HG03135 (cell line): ENCODE measurements around the gene BEND4.
"Not testable (repeated sequence)": the region's sequence is repeated elsewhere in the genome, so short reads cannot be mapped to it uniquely, and the experiment has no call there.

ENCODE experiments used
- ATAC-seq: cut with Tn5 transposase; IDR thresholded peaks from one replicate; pipeline ENCODE4 v1.9.1; 2021; ENCODE audit warnings: mild to moderate bottlenecking, moderate library complexity; ENCODE audit not compliant: unreplicated experiment

Gene BEND4

DNA sequence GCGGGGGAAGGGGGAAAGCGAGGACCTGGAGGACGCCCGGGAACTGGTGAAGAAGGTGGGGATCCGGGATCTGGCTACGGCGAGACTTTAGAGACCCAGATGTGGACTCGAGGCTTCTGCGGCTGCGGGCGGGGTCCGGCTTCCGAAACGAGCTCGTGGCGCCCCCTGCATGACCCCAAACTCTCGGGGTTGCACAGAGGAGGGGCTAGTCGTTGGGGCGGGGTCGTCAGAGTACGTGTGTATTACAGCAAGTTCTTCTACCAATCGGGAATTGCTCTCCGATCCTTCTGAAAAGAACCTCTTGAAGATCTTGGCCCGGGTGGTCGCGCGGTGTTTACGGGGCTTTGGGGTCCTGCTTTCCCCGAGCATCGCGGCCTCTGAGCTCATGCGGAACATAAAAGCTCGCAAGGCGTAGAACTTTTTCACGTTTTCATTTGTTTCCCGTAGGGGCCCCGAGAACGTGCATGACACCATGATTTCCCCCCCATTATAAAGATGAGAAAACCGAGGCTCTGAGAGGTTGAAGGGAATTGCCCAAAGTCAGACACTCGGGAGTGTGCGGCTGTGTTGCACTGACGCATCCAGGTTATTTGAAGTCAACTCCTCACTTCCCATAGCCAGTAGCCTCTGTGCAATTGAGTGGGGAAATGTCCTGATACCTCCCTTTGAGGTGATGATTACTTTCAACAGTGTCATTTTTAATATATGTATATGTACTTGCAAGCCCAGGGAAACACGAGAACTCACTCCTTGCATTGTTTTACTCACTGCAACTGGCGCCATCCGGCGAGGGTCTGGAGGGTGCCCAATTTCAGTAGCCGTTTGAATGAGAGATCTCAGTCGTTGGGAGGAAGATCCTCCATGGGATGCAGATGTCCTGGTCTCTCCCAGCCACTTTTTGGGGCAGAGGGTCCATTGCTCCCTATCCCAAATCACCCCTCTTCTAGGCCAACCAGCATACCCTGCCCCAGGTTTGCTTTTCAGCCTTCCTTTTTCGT is at the start of gene BEND4:
Gene BEND4 (minus strand): TSS at position 149 of the 998 bp plus-strand sequence. CDS start 512 bp downstream, outside the sequence.
- peak; percentile 19 for ATAC-seq

DNA sequence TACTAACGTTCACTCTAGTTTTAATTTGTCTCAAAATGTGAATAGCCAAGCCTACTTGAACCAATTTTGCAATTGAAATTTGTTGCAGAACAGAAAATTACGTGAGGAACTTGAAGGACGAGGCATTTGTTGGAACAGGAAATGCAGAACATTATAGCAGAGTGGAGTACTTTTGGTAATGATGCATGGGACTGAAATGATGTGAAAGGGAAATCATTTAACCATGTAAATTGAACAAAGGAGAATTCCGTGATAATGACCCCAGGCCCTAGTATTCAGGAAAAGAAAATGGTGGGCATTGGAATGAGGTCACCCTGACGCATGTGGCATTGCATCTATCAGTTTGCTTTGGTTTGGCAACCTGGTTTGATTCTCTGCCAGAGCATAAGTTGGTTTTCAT is 44.9 kb upstream of the BEND4 start:
- ATAC-seq = no peak

DNA sequence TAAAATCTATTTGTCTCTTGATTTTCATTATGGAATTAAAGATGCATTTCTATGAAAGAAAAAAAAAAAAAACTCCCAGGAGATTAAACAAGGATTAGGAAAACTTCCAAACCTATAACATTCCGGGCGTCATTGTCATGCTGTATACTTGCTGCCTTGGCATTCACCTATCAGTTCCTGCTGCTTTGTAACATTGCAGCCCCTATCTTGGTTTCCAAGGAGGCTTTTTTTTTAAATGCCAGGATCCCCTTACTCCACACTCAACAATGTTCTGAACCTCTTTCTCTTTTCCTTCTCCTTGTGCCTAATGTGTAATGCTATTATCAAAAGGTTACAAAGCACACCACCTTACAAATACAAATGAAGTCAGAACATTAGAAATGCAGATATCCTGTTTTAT is 20.5 kb upstream of the BEND4 start:
- ATAC-seq = no peak

DNA sequence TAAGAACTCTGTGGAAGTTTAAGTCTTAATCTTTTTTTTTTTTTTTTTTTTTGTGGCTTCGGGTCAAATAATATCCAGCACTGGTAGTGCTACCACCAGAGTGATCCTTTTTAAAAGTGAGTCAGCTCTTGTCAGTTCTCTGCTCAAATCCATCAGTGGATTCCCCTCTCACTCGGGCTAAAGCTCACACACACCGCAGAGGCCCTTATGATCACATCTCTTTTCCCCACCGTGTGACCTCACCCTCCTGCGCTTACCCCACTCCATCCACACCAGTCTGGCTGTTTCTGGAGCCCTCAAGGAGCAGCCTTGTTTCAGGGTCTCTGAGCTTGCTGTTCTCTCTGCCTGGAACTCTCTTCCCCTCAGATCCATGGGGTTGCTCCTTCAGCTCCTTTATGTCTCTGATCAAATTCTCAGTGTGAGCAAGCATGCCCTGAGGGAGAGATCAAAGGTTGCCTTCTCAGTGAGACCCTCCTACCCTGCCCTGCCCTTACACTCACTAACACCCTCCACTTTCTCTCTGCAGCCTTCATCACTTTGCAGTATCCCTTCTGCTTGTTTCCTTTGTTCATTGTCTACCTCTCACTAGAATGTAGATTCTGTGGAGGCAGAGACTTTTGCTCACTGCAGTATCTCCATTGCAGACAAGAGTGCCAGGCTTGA is 19.8 kb upstream of the BEND4 start:
- no peak for ATAC-seq

DNA sequence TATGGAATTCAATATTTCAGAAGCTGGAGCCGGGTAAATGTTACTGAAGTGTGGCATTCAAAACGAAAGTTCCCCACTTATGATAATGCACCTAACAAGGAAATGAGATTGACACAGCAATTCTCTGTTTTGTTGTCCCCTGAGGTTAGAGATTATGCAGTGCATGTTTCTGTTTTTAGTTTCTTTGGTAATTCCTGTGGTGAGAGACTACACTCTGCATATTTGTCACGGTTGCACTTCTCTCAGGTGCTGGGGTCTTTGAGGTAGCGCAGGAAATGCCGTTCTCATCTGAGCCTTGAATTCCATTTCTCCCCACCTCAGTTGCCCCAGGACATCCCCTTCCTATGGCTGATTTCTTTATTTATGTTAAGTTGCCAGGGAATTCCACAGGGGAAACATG is 15.3 kb upstream of the BEND4 start:
- ATAC-seq = peak; percentile 99

DNA sequence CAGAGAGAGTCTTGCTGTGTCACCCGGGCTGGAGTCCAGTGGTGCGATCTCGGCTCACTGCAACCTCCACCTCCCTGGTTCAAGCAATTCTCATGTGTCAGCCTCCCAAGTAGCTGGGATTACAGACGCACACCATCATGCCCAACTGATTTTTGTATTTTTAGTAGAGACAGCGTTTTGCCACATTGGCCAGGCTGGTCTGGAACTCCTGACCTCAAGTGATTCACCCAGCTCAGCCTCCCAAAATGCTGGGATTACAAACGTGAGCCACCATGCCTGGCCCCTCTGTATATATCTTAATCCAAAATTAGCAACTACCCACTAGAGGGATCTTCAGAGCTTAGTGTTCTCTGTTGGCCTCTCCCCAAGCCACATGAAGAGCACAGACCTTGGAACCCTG is 13.7 kb upstream of the BEND4 start:
- not testable (repeated sequence) for ATAC-seq

DNA sequence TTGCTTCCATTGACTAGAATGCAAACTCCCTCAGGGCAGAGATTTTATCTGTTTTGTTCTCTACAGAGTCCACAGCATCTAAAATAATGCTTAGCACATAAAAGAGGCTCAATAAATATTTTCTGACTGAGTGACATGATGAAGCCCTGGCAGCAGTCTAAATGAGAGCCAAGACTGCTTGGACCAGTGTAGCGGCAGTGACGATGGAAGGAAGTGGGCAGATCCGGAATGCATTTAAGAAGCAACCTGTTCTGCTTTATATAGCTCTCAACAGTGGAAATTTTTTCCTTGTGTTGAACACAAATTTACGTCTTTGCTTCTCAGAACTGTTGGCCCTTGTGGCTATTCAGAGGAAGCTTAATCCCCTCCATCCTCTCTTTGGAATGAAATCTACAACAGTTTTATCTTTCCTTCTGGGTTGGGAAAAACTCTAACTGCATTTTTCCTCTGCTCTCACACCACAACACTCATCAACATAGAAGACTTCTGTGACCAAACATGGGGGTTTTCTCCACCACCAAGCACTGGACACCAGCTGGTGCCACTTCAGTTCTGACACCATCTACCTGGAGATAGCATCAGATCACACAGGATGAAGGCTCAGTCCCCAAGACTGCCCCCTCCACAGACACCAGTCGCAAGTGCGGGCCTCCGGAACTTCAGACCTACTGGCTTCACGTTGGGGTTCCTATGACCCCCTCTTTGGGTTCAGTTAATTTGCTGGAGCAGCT is 7.0 kb upstream of the BEND4 start:
- no peak for ATAC-seq

DNA sequence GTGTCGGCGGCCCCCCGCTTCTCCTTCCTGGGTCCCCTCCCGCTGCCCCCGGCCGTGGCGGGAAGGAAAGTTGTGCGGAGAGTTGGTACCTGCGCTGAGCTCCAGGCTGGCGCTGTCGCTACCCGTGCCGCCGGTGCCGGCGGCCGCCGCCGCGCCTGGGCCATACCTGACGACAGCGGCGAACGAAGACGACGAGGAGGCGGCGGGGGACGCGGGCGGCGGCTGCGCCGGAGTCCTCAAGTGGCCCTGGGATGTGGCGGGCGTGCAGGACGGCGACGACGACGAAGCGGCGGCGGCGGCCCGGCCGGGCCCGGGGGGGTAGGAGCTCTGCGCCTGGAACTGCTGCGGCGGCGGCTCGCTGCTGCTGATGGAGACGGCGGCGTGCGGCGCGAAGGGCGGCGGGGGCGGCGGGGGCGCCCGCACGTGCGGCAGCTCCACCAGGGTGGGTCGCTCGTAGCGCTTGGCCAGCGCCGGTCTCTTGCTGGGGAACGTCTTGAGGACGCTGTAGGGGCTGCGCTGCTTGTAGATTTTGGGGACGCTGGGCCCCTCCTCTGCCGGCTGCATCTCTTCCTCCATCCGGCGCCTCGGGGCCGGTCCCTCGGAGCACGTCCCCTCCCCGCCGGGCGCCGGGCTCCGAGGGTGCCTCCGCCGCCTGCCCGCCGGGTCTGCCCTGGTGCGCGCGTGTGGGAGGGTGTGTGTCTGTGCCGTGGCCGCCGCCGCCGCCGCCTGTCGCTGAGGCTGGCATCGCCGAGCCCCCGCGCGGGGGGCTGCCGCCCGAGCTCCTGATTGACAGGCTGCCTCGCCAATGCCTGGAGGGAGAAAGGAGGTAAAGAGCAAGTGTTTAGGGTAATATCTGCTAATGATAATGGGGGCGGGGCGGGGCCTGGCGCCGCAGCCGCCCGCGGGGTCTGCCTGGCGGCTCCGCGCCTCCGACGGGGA is 618 bp downstream of the BEND4 start:
- peak; percentile 65 for ATAC-seq

DNA sequence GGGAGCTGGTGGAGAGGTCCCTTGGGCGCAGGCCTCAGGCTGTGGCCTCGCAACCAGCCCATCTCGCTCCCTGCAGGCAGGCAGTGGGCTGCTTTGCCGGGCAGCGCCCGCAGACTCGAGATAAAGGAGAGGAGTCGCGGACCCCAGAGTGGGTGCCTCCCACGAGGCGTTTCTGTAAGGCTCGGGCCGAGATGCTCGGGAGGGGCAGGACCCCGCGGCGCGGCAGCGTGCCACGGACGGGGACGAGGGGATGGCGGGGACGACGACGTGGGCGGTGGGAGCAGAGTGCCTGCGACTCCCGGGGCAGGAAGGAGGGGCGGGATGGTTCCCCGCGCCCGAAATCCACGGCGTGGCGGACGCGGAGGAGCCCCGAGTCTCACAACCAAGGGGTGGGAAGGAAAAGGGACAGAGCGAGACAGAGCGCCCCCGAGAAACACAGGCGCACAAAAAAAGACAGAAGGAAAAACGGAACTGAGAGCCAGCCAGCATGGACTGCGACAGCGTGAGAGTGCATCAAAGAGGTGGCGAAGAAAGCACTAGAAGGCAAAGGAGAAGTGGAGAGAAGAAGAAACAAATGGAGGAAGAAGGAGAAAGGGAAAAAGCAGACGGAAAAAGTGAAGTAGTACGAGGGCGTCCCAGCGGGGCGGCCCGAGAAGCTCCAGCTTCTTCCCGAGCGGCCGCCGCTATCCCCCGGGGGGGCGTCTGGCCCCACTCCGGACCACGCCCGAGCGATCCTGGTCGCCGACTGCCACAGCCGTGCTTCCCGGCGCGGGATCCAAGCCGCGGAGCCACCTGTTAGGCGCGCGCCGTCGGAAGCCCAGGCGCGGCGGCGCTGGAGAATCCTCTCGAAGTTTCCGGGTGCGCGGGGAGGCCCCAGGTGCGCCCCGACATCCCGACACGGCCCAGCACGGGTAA is 1.5 kb downstream of the BEND4 start:
- ATAC-seq = peak; percentile 44

DNA sequence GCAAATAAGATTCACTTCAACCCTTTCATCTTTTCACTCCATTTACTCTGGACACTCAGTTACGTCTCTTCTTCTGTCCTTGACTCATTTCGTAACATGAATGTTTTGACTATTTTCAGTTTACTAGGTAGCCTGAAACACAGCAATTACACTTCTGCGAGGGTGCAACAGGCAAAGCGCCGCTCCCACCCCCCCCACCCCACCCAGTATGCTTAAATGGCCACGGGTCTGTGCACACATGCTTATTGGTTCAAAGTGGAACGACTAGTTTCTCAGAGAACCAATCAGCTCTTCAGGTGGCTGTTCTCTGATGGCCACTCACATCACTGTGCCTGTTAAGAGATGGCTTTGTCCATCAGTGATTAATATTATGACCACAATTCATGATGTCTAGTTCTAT is 3.5 kb downstream of the BEND4 start:
- ATAC-seq = no peak

DNA sequence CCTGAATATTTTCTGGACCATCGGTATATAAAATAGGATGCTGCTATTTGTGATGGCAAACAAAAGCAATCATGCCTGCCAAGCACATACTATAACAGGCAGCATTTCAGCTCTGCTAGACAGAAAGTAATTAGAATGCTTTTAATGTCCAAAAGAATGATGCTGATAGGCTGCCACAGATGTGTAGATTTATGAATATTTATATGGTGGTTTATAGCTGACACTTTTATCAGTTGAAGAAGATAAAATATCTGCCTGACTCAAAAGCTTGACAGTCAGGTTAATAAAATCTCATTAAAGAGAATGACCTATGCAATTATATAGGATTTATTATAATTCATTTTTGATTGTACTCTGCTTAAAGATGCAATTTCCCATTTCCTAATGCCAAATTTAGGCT is 4.0 kb downstream of the BEND4 start:
- ATAC-seq = no peak

DNA sequence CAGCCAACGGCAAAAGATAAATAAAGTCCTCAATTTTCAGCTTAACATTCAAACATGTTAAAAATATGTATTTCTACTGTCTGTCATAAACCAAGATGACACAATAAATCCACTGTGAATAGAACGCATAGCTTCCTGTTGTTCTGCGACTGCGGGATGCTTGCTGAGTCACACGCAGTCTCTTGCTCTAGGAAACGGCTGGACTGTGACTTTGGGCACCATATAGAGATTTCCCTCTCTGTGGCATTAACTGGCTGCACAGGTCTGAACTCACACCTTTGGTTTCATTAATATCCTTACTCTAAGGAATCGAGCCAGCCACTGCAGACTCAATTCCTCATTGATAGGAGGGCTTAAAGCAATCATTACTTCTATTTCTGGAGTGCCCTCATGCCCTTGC is 8.4 kb downstream of the BEND4 start:
- ATAC-seq = no peak

DNA sequence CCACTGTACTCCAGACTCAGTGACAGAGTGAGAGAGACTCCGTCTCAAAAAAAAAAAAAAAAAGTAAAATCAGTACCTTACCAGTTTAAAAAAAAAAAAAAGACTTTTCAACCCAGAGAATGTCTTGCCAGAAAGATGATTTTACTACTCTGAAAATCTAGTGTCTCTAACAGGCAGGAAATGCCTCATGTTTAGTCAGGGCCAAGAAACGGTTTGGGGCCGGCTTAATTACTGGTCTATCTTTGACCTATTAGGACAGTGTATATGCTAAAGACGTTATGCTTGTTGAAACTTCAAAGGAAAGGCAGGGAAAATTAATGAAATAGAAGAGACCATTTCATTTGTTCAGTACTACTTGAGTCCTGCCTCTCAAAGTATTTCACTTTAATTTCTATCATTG is 9.9 kb downstream of the BEND4 start:
- ATAC-seq = no peak

DNA sequence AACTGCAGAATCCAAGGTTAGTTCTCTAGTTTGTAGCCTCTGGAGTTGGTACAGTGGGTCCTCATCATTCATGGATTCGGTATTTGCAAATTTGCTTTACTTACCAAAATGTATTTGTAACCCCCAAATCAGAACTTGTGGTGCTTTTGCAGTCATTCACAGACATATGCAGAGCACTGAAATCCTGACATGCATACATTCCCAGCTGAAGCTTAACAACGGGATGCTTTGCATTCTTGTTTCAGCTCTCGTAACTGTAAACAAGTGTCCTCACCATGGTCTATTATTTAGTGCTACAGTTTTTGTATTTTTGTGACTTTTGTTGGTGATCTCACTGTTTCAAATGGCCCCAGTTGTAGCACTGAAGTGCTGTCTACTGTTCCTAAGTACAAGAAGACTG is 16.1 kb downstream of the BEND4 start:
- no peak for ATAC-seq

DNA sequence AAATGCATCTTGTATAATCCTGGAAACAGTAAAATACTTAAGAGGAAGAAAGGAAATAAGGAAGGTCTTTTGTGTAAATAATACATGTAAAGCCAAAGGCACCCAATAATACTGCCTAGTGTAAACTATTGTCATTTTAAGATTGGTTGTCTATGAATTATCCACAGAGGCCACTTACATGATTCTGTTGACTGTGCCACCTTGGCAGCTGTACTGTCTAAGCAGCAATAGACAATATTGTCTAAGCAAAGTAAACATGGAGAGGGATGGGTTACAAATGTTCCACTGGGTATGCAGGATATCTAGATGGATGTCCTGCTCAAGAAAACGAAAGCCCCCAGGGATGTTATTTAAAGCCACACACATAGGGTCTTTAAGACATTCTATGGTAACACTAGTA is 19.4 kb downstream of the BEND4 start:
- ATAC-seq = no peak

DNA sequence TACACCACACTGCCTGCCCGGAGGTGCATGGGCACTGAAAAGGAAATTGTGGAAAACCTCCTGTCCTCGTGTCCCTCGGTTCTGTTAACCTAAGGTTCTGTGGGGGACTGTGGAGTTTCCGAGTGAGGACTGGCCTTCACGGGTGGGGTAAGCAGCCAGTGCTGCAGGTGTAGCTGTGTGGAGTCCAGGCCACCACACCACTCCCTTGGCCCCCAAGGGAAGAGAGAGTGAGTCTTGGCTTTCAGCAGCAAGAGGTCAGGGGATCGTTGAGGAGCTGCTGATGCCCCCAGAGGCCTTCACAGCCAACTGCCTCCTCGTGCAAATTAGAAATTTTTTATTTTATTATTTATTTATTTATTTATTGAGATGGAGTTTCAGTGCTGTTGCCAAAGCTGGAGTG is 20.4 kb downstream of the BEND4 start:
- ATAC-seq = no peak

DNA sequence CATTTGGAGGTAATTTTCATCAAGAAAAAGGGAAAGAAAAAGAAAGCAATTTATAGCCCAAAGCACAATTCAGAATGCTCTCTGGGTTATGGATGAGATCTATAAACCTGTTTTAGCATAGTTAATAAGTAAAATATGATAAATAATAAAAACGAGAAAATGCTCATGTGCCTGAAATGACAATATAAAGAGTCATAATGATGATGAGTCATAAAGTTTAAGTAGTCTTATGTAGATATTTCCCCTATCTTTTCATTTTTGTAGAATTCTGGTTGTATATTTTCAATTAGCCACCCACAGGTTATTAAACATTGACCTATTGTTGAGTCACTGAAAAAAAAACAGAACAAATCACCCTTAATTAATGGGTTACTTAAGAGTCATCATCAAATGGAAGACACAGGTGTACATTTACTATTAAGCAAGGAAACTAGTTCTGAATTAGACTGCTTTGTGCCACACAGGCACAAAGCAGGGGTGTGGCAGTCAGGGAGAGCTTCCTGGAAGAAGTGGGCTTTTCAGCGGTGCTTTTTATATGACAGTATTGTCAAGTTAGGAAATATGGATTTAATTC is 29.3 kb downstream of the BEND4 start:
- no peak for ATAC-seq

DNA sequence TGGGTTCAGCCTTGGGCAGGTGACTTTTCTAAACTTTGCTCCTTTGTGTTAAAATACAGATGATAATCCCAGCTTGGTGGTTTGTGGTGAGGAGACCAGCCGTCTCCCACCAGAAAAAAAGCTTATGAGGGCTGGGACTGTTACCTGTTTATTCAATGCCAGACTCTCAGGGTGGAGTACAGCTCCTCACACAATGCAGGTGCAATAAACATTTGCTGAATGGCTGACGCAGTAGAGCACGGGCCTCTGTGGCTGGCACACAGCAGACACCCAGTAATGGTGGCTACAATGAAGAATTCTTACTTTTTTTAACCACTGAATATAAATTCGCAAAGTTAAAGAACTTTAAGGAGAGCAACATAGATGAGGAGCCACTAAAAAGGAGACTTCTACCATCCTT is 30.2 kb downstream of the BEND4 start:
- ATAC-seq = no peak

DNA sequence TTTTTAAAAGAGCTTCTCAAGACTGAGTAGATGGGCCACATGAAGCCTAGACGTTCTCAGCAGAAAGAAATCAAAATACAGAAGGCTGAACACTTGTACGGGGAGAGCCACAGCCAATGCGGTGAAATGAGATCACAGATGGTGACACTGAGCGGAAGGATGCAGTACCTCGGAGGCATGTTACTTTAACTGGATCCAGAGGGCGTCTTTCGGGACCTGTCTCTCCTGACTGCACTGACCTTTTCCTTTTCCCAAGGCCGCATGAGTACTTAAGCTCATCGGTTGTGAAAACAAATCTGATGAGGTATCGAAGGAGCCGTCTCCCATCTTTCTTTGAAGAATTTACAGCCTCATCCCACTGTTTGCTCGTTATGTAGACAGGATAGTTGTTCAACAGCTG is 32.6 kb downstream of the BEND4 start:
- no peak for ATAC-seq
